HepG2 (cell line): ENCODE measurements around the gene GDPD5. TPM values are rescaled to one million over a fixed set of nuclear protein-coding genes. Genes with fewer than 3 reads are reported as not detected.
A peak's percentile ranks its signal among the peaks of the same experiment; 100 is the strongest.

ENCODE experiments used
- HES4 ChIP-seq: sonication (generic); formaldehyde crosslinking; IDR thresholded peaks from 2 replicates; pipeline ENCODE4 v1.9.0; 2021; ENCODE audit warnings: mild to moderate bottlenecking, missing genetic modification reagents, borderline replicate concordance
- HNRNPLL ChIP-seq: fragments of 200-400 bp; formaldehyde crosslinking; IDR thresholded peaks from 2 replicates; pipeline ENCODE4 v1.6.1; 2017; ENCODE audit warnings: mild to moderate bottlenecking, low read depth, low read length; ENCODE audit not compliant: poor library complexity, severe bottlenecking
- KLF6 ChIP-seq: IDR thresholded peaks from 2 replicates; pipeline ENCODE4 v1.8.0; 2016; ENCODE audit warnings: missing biosample characterization, missing genetic modification reagents
- NBN ChIP-seq: fragments of 450-650 bp; conservative IDR thresholded peaks from 2 replicates; pipeline ENCODE4 v1.6.1; 2017
- POLR2A ChIP-seq, 2 experiments: IDR thresholded peaks; 2 replicates each; pipeline ENCODE4 v1.6.1; 2011; ENCODE audit warnings: low read depth in 2 of 2, low read length in 2 of 2, mild to moderate bottlenecking in 1 of 2, moderate library complexity in 1 of 2; ENCODE audit not compliant: insufficient read depth in 1 of 2
- RNF2 ChIP-seq: fragments of 450-650 bp; conservative IDR thresholded peaks from 2 replicates; pipeline ENCODE4 v1.6.1; 2016; ENCODE audit warnings: low read depth
- SP4 ChIP-seq: sonication (generic); formaldehyde crosslinking; IDR thresholded peaks from 2 replicates; pipeline ENCODE4 v1.8.1; 2023; ENCODE audit warnings: mild to moderate bottlenecking, missing genetic modification reagents
- TBX2 ChIP-seq: sonication (generic); formaldehyde crosslinking; IDR thresholded peaks from 2 replicates; pipeline ENCODE4 v1.5.0; 2020; ENCODE audit warnings: missing genetic modification reagents, mild to moderate bottlenecking, borderline replicate concordance
- XRCC5 ChIP-seq: fragments of 200-400 bp; formaldehyde crosslinking; optimal IDR thresholded peaks from 2 replicates; pipeline ENCODE3; 2017; ENCODE audit warnings: mild to moderate bottlenecking, low read length
- ZBTB21 ChIP-seq: sonication (generic); formaldehyde crosslinking; IDR thresholded peaks from 2 replicates; pipeline ENCODE4 v1.4.0; 2020; ENCODE audit warnings: missing genetic modification reagents
- ZFY ChIP-seq: sonication (generic); formaldehyde crosslinking; IDR thresholded peaks from 2 replicates; pipeline ENCODE4 v1.4.0; 2020; ENCODE audit warnings: missing genetic modification reagents
- ZNF124 ChIP-seq: sonication (generic); formaldehyde crosslinking; IDR thresholded peaks from 2 replicates; pipeline ENCODE4 v1.4.0; 2020; ENCODE audit warnings: missing genetic modification reagents
- ZNF33B ChIP-seq: sonication (generic); formaldehyde crosslinking; IDR thresholded peaks from 2 replicates; pipeline ENCODE4 v1.5.1; 2020; ENCODE audit warnings: mild to moderate bottlenecking, missing genetic modification reagents
- ZSCAN22 ChIP-seq: sonication (generic); formaldehyde crosslinking; IDR thresholded peaks from 2 replicates; pipeline ENCODE4 v1.4.0; 2020; ENCODE audit warnings: mild to moderate bottlenecking, missing genetic modification reagents
- ZSCAN29 ChIP-seq: sonication (generic); formaldehyde crosslinking; conservative IDR thresholded peaks from 2 replicates; pipeline ENCODE4 v1.4.0; 2020; ENCODE audit warnings: mild to moderate bottlenecking, missing genetic modification reagents
- polyA plus RNA-seq, 8 experiments: library from polyadenylated mRNA; depleted of rRNA in 3 of 8; stranded (reverse) in 7 of 8; unstranded in 1 of 8; fragments of >200 nt; fragmentation: Illumina TruSeq in 4 of 8; extraction: Trizol in 4 of 8; gene quantifications; 2 replicates each; pipeline versions ENCODE4 v1.2.1 to v1.2.3, GENCODE V29; 2011 to 2016; ENCODE audit warnings: low read depth in 4 of 8, missing spikeins in 1 of 8, mixed read lengths in 1 of 8; ENCODE audit not compliant: insufficient read depth in 1 of 8
- total RNA-seq, 5 experiments: library from RNA; depleted of rRNA; stranded (reverse); fragments of >200 nt; fragmentation: Illumina TruSeq; extraction: Trizol; gene quantifications; 2 replicates each; pipeline ENCODE4 v1.2.3, GENCODE V29; 2016; ENCODE audit warnings: low read depth in 1 of 5
- TF ChIP-seq, protein P1 (sequence below): sonication (generic); formaldehyde crosslinking; IDR thresholded peaks from 2 replicates; pipeline ENCODE4 v1.5.1; 2020; ENCODE audit warnings: missing genetic modification reagents, mild to moderate bottlenecking, borderline replicate concordance
- TF ChIP-seq, protein P2 (sequence below): sonication (generic); formaldehyde crosslinking; IDR thresholded peaks from 2 replicates; pipeline ENCODE4 v1.4.0; 2020; ENCODE audit warnings: mild to moderate bottlenecking, missing genetic modification reagents
- TF ChIP-seq, protein P3 (sequence below): sonication (generic); formaldehyde crosslinking; IDR thresholded peaks from 2 replicates; pipeline ENCODE4 v1.8.0; 2022; ENCODE audit warnings: mild to moderate bottlenecking, missing genetic modification reagents, moderate library complexity
- TF ChIP-seq, protein P4 (sequence below): sonication (generic); formaldehyde crosslinking; IDR thresholded peaks from 2 replicates; pipeline ENCODE4 v1.5.0; 2020; ENCODE audit warnings: missing genetic modification reagents

The GDPD5 gene
- total and polyA plus RNA-seq, 2 of the 13 experiments (the other 11 are each of a cell fraction or from before 2014, with no cell fraction given) = 55.0 to 67.5 TPM

DNA sequence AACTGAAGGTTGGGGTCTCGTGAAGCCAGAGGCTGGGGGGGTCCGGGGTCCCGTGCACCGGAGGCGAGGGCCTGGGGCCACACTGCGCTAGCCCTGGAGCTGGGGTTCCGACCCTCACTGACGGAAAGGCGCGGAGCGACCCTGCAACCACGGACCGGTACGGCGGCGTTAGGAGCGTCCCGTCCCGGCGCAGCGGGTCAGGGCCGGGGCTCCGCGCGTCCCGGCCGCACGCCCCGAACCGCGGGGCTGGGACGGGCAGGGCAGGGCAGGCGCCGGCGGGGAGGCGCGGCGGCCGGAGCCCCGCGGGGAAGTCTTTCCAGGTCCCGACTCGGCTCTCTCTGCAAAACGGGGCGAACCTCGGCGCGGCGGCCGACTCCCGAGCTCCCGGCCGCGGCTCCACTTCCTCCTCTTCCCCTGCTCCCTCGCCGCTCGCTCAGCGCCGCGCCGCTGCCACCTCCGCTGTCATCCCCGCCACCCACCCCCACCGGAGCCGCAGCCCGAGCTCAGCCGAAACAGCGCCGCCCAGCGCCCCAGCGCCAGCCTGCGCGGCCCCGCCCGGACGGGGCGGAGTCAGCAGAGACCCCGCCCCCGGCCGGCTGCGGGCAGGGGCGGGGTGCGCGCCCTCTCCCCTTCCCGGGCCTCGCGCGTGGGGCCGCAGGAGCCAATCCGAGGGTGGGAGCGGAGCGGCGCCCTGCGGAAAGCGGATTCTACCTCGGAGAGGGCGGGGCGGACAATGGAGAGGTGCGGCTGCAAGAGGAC is at the start of gene GDPD5 (continued):
- TF ChIP-seq RNF2 (no peak), ZSCAN22 (CRISPR knock-in tag) (no peak), POLR2A (IDR thresholded peaks at IDR 0.05; ENCODE audit: insufficient read depth in 1 of 2, low read depth in 2 of 2, low read length in 2 of 2) (0 out of 4 replicates have a peak, but pooled peaks have one; percentile 3 to 55), ZNF124 (CRISPR knock-in tag) (no peak), TBX2 (CRISPR knock-in tag) (0 out of 2 replicates have a peak, but pooled peaks have one; percentile 1), ZBTB21 (CRISPR knock-in tag) (no peak), ZNF33B (CRISPR knock-in tag) (0 out of 2 replicates have a peak, but pooled peaks have one; percentile 4), ZSCAN29 (CRISPR knock-in tag) (peak; percentile 83), KLF6 (CRISPR knock-in tag) (peak; percentile 29; the same call in 1 of the 2 replicates), SP4 (CRISPR knock-in tag) (peak; percentile 93), HES4 (CRISPR knock-in tag) (0 out of 2 replicates have a peak, but pooled peaks have one; percentile 31), NBN (no peak), XRCC5 (peak; percentile 39), ZFY (CRISPR knock-in tag) (peak; percentile 12; the same call in 1 of the 2 replicates), HNRNPLL (peak; percentile 27)
- TF ChIP-seq, protein P1, sequence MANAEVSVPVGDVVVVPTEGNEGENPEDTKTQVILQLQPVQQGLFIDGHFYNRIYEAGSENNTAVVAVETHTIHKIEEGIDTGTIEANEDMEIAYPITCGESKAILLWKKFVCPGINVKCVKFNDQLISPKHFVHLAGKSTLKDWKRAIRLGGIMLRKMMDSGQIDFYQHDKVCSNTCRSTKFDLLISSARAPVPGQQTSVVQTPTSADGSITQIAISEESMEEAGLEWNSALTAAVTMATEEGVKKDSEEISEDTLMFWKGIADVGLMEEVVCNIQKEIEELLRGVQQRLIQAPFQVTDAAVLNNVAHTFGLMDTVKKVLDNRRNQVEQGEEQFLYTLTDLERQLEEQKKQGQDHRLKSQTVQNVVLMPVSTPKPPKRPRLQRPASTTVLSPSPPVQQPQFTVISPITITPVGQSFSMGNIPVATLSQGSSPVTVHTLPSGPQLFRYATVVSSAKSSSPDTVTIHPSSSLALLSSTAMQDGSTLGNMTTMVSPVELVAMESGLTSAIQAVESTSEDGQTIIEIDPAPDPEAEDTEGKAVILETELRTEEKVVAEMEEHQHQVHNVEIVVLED = peak; percentile 29; the same call in 1 of the 2 replicates
- TF ChIP-seq, protein P2, sequence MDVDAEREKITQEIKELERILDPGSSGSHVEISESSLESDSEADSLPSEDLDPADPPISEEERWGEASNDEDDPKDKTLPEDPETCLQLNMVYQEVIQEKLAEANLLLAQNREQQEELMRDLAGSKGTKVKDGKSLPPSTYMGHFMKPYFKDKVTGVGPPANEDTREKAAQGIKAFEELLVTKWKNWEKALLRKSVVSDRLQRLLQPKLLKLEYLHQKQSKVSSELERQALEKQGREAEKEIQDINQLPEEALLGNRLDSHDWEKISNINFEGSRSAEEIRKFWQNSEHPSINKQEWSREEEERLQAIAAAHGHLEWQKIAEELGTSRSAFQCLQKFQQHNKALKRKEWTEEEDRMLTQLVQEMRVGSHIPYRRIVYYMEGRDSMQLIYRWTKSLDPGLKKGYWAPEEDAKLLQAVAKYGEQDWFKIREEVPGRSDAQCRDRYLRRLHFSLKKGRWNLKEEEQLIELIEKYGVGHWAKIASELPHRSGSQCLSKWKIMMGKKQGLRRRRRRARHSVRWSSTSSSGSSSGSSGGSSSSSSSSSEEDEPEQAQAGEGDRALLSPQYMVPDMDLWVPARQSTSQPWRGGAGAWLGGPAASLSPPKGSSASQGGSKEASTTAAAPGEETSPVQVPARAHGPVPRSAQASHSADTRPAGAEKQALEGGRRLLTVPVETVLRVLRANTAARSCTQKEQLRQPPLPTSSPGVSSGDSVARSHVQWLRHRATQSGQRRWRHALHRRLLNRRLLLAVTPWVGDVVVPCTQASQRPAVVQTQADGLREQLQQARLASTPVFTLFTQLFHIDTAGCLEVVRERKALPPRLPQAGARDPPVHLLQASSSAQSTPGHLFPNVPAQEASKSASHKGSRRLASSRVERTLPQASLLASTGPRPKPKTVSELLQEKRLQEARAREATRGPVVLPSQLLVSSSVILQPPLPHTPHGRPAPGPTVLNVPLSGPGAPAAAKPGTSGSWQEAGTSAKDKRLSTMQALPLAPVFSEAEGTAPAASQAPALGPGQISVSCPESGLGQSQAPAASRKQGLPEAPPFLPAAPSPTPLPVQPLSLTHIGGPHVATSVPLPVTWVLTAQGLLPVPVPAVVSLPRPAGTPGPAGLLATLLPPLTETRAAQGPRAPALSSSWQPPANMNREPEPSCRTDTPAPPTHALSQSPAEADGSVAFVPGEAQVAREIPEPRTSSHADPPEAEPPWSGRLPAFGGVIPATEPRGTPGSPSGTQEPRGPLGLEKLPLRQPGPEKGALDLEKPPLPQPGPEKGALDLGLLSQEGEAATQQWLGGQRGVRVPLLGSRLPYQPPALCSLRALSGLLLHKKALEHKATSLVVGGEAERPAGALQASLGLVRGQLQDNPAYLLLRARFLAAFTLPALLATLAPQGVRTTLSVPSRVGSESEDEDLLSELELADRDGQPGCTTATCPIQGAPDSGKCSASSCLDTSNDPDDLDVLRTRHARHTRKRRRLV = no peak
- TF ChIP-seq, protein P3, sequence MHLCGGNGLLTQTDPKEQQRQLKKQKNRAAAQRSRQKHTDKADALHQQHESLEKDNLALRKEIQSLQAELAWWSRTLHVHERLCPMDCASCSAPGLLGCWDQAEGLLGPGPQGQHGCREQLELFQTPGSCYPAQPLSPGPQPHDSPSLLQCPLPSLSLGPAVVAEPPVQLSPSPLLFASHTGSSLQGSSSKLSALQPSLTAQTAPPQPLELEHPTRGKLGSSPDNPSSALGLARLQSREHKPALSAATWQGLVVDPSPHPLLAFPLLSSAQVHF (CRISPR knock-in tag) = 0 out of 2 replicates have a peak, but pooled peaks have one; percentile 12
- TF ChIP-seq, protein P4, sequence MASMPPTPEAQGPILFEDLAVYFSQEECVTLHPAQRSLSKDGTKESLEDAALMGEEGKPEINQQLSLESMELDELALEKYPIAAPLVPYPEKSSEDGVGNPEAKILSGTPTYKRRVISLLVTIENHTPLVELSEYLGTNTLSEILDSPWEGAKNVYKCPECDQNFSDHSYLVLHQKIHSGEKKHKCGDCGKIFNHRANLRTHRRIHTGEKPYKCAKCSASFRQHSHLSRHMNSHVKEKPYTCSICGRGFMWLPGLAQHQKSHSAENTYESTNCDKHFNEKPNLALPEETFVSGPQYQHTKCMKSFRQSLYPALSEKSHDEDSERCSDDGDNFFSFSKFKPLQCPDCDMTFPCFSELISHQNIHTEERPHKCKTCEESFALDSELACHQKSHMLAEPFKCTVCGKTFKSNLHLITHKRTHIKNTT (CRISPR knock-in tag) = no peak
